ENCODE measurements around the gene CCDC171. TPM values are rescaled to one million over a fixed set of nuclear protein-coding genes. Genes with fewer than 3 reads are reported as not detected.

The CCDC171 gene
- total RNA-seq, 4 donors from 2014 or later: 1.3 to 1.7 (median 1.4) TPM

GRCh38 chr9:15635752-15636151 is 82.9 kb downstream of the CCDC171 start:
- Histone ChIP-seq H3K9me3 (no peaks in the 10 kb centered on the region), H3K4me1 (no peaks in the 10 kb centered on the region), H3K36me3 (no peaks in the 10 kb centered on the region), H3K27ac (replicated peaks in 1 of 4) (no peak overlapping the region), H3K27me3 (no peaks in the 10 kb centered on the region), H3K4me3 (no peak overlapping the region)
- TF ChIP-seq POLR2A (IDR thresholded peaks at IDR 0.05; ENCODE audit: low read depth): no peak
- TF ChIP-seq POLR2AphosphoS5 (IDR thresholded peaks at IDR 0.05): no peak
- no peak for TF ChIP-seq CTCF (IDR thresholded peaks at IDR 0.05)
- TF ChIP-seq EP300 (IDR thresholded peaks at IDR 0.05): no peak
- 100% methylated on average over 1 of the region's 1 CpG for WGBS
- intact Hi-C loops (cut with DNase I): no loop called here
- DNase-seq (ENCODE audit: extremely low spot score): no peak

DNA sequence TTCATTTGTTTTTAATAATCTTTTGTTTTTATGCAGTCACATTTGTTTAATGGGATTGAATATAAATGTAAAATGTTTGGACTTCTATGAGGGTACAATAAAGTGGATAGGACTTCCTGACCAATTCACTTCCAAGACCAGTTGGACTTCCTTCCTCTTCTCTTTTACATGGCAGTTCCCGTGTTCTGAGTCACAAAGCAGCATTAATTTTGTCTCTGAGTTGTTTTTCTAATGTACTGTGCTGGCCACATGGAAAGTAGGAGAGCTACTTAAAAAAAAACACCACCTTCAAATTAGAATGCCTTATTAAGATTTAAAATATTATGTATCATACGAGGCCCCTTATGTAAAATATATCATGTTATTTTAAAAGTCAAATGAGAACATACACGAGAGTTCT is 87.3 kb downstream of the CCDC171 start:
- Histone ChIP-seq H3K27ac (replicated peaks in 1 of 4) (no peak overlapping the region), H3K36me3 (no peaks in the 10 kb centered on the region), H3K4me1 (no peaks in the 10 kb centered on the region), H3K9me3 (no peaks in the 10 kb centered on the region), H3K4me3 (no peak overlapping the region), H3K27me3 (no peaks in the 10 kb centered on the region)
- 41% methylated on average over 3 of the region's 3 CpGs for WGBS
- no peak for DNase-seq (ENCODE audit: extremely low spot score)
- TF ChIP-seq CTCF (IDR thresholded peaks at IDR 0.05): no peak
- TF ChIP-seq POLR2AphosphoS5 (IDR thresholded peaks at IDR 0.05): no peak
- no peak for TF ChIP-seq EP300 (IDR thresholded peaks at IDR 0.05)
- no peak for TF ChIP-seq POLR2A (IDR thresholded peaks at IDR 0.05; ENCODE audit: low read depth)
- intact Hi-C loops (cut with DNase I): no loop called here

- TF ChIP-seq POLR2AphosphoS5 (IDR thresholded peaks at IDR 0.05) (no peak), CTCF (IDR thresholded peaks at IDR 0.05) (no peak), POLR2A (IDR thresholded peaks at IDR 0.05; ENCODE audit: low read depth) (no peak), EP300 (IDR thresholded peaks at IDR 0.05) (no peak)
- H3K4me3 ChIP-seq: no peak overlapping the region
- no peaks in the 10 kb centered on the region for H3K27me3 ChIP-seq
- H3K36me3 ChIP-seq: no peaks in the 10 kb centered on the region
- intact Hi-C loops (cut with DNase I): no loop called here
- no peak overlapping the region for H3K27ac ChIP-seq (replicated peaks in 1 of 4)
- no peak for DNase-seq (ENCODE audit: extremely low spot score)
- no peaks in the 10 kb centered on the region for H3K9me3 ChIP-seq
- 81% methylated on average over 1 of the region's 1 CpG for WGBS
- no peaks in the 10 kb centered on the region for H3K4me1 ChIP-seq
These were observed 88.4 kb downstream of the CCDC171 start for GRCh38 chr9:15641291-15641690.

DNA sequence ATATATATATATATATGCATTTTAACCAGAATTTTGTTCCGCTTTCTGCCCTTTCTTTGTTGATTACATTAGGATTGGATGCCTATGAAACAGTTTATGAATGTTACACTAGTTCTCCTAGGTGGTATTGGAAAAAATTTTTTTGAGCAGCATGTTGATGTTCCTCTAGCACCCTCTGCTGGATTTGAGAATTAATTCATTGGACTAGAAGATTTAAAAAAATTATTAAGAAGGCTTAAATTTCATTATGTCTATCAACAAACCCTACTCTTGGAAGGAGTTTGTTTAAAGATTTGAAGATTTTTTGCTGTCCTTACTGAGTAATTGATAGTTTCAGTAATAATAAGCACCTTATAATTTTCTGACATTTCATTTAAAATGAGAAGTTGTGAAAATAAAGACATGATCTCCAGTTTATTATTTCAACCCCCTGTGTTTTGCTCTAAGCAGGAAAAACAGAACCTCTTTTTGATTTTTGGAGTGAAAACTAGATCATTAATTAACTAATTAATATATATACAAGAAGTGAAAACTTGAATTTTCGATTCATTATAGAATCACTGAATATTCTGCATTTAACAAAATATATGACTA is 89.6 kb downstream of the CCDC171 start:
- intact Hi-C loops (cut with DNase I): no loop called here
- H3K27ac ChIP-seq (replicated peaks in 1 of 4): no peak overlapping the region
- DNase-seq (ENCODE audit: extremely low spot score): no peak
- no peaks in the 10 kb centered on the region for H3K27me3 ChIP-seq
- H3K4me1 ChIP-seq: no peaks in the 10 kb centered on the region
- no peak overlapping the region for H3K4me3 ChIP-seq
- peak in 2 of 3 experiments; percentile 28 to 51 for TF ChIP-seq CTCF (IDR thresholded peaks at IDR 0.05)
- TF ChIP-seq POLR2A (IDR thresholded peaks at IDR 0.05; ENCODE audit: low read depth): no peak
- no peaks in the 10 kb centered on the region for H3K36me3 ChIP-seq
- WGBS: 79% methylated on average over 2 of the region's 2 CpGs
- no peaks in the 10 kb centered on the region for H3K9me3 ChIP-seq

- intact Hi-C loops (cut with DNase I): no loop called here
- H3K27ac ChIP-seq (replicated peaks in 1 of 4): no peak overlapping the region
- no peaks in the 10 kb centered on the region for H3K4me1 ChIP-seq
- peaks cover 0 to 3% (median 0%) of the 10 kb centered on the region in 4 donors for H3K9me3 ChIP-seq
- DNase-seq (ENCODE audit: extremely low spot score): no peak
- TF ChIP-seq POLR2A (IDR thresholded peaks at IDR 0.05; ENCODE audit: low read depth): no peak
- TF ChIP-seq POLR2AphosphoS5 (IDR thresholded peaks at IDR 0.05): no peak
- no peak for TF ChIP-seq EP300 (IDR thresholded peaks at IDR 0.05)
- no peak for TF ChIP-seq CTCF (IDR thresholded peaks at IDR 0.05)
- no peaks in the 10 kb centered on the region for H3K36me3 ChIP-seq
- H3K4me3 ChIP-seq: no peak overlapping the region
- no peaks in the 10 kb centered on the region for H3K27me3 ChIP-seq
These were observed 117.4 kb downstream of the CCDC171 start for GRCh38 chr9:15670246-15670645.

Data from esophagus muscularis mucosa (tissue), 4 donors.